Suprapubic skin (tissue), 4 donors: Measurements from ENCODE around the gene CDC16.

ENCODE experiments used
- CTCF ChIP-seq, 2 donors: fragments of 200-600 bp in 1 of 2; fragments of 450-650 bp in 1 of 2; sonication (generic) in 1 of 2; IDR thresholded peaks; one replicate each; pipeline ENCODE4 v1.5.1; 2016 to 2019; ENCODE audit warnings: antibody characterized with exemption in 2 of 2, mild to moderate bottlenecking in 1 of 2, moderate library complexity in 1 of 2
- EP300 ChIP-seq: sonication (generic); formaldehyde crosslinking; IDR thresholded peaks from one replicate; pipeline ENCODE4 v1.6.1; 2017; ENCODE audit warnings: antibody characterized with exemption
- POLR2A ChIP-seq, 2 donors: fragments of 450-650 bp; IDR thresholded peaks; one replicate each; pipeline ENCODE4 v1.6.1; 2017; ENCODE audit warnings: antibody characterized with exemption in 2 of 2, mild to moderate bottlenecking in 2 of 2, moderate library complexity in 2 of 2
- POLR2AphosphoS5 ChIP-seq, 3 donors: sonication (generic); formaldehyde crosslinking; IDR thresholded peaks; one replicate each; pipeline ENCODE4 v1.6.1; 2017; ENCODE audit warnings: antibody characterized with exemption in 3 of 3

GRCh38 chr13:114310956-114311355, 76.3 kb downstream of the CDC16 start:
- no peak for TF ChIP-seq CTCF (IDR thresholded peaks at IDR 0.05)
- TF ChIP-seq POLR2A (IDR thresholded peaks at IDR 0.05): no peak
- no peak for TF ChIP-seq EP300
- TF ChIP-seq POLR2AphosphoS5 (IDR thresholded peaks at IDR 0.05): no peak
